ENCODE results near the gene TM7SF2.

DNA sequence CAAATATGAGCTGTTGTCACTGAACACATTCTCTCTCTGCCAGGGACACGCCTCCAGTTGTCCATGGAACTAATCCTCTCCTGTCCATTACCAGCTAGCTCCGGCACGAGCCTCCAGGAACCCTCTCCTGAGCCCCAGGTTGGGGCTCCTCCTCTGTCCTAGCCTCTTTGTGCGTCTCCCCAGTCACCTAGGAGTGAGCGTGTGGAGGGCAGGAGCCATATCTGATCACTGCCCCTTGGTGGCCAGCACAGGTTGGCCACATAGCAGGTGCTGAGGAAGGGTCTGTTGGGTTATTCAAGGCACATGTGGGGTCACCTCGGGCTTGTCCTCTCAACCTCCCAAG is 20.2 kb downstream of the TM7SF2 start:
- TF ChIP-seq CTCF (conservative IDR thresholded peaks at IDR 0.05; ENCODE audit: low read length) (no peak), EZH2phosphoT487 (IDR thresholded peaks at IDR 0.05; ENCODE audit: borderline replicate concordance) (no peak)
